Activated CD8-positive, alpha-beta memory T cell treated with anti-CD3 and anti-CD28 coated beads for 1 hour (primary cell): ENCODE data around the gene PDIK1L.
A peak's percentile ranks its signal among the peaks of the same experiment; 100 is the strongest.

Experiments used
- DNase-seq, 2 donors: peaks; one replicate each; pipeline ENCODE4 v3.0.0-alpha.2; 2020; ENCODE audit warnings: low read depth in 1 of 2; ENCODE audit errors: extremely low read depth in 1 of 2

Gene PDIK1L

GRCh38 chr1:26121854-26122773 lies 10.5 kb downstream of the PDIK1L start:
- DNase-seq = no peak

GRCh38 chr1:26122988-26123973 lies 11.7 kb downstream of the PDIK1L start:
- no peak for DNase-seq

DNA sequence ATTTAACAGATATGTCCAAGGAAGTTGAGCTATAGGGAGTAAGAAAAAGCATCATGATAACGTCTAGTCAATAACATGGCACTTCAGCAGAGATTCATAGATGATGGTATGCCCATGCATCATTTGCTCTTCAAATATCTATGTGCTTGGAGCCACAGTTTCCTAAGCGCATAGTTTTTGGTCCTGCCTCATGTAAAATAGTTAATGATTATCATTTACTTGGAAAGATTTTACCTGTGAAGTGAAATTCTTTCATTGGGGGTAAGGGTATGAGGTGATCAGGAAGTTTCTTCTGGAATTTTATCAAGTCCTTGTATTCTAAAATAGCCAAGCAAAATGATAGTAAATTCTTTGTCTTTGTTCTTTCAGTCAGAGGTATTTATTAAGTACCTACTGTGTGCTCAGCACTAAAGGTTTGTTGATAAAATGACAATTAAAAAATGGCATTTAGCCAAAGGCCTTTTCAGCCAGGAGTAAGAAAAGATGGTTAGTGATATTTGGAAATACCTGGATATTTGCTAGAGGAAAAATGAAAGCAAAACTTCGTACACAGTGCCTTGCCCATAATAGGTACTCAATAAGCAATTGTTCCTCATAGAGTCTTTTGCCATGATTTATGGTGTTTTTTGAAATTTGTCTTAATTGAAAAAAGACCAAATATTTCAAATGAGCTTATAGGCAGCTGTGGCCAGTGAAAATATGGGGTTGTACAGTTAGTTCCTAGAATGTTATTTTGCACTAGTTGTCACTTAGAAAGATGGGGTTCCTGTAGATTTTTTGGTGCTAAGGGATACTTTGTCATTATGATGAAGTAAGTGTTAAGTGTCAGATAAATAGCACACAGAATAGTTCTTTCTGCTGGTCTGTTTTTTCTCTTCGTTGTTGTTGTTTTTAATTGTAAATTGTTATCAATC lies 13.1 kb downstream of the PDIK1L start:
- no peak for DNase-seq

DNA sequence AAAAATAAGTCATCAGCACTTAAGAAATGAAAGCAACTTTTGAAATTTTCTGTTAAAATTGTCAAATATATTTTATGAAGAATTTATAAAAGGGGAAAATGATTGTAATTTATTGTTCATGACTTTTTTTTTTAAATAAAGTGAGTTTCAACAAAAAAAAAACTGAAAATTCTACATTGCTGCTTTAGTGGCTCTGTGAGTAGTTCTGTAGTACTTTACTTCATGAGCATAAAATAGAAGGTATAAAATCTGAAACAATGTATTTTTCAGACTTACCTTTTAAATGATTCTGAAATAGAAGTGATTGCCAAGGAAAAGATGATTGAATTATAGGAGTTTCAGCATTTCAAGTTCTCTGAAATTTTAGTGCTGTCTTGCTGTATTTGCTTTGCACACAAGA lies 13.8 kb downstream of the PDIK1L start:
- DNase-seq = no peak

DNA sequence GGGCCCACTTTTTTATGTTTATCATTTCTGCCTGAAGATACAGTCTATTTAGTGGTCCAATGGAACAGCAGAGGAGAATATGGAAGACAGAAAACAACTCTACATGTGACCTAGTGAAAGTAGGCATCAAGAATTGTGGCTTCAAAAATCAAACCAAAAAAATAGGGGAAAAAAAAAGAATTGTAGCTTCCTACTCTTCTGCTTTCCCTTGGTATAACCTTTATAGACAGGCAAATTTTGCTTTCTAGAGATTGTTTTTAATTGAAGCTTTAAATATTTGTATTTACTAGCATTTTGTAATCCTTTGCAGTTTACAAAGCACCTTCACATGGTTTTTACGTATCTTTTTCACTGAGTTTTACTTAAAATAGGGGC lies 14.3 kb downstream of the PDIK1L start:
- no peak for DNase-seq

DNA sequence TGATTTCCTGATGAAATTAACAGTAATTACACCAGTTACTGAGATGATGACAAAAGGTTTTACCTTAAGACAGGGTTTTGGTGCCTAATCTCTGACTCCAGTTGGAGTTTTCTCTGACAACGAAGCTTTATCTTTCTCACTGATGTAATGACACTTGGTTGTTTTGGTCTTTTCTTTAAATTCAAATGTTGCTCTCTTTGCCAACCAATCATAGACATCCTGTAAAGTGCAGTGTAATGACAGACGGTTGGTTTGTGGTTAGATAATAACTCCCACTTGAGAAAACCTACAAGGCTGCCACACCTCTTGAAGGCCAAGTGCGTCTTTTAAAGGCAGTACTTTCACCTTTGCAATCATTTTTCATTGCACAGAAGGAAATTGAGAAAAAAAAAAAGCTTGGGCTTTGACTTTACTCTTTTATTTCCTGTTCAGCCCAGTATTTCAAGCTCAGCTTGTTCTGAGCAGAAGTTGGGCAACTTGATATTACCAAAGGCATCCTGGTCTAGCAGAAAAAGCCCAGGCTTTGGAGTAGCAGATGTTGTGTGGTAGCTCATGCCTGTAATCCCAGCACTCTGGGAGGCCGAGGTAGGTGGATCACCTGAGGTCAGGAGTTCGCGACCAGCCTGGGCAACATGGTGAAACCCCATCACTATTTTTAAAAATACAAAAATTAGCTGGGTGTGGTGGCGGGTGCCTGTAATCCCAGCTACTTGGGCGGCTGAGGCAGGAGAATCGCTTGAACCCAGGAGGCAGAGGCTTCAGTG lies 14.9 kb downstream of the PDIK1L start:
- peak; percentile 12 to 17 for DNase-seq

GRCh38 chr1:26127235-26128163 lies 15.9 kb downstream of the PDIK1L start:
- DNase-seq = no peak

DNA sequence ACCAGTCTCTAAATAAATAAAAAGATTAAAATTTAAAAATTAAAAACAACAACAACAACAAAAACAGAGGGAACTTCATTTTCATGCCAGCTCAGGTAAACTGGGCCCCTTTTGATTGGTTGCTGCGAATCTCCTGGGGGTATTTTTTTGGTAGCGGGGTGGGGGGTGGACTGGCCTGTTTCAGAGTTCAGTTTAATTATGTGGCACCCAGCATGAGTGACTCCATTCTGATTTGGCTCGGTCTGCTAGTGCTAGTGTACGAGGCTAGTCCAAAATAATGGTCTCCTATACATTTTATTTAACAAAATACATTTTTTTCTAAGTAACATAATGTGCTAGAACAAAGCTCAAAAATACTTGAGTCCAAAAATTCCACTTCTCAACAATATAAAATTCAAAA lies 18.2 kb downstream of the PDIK1L start:
- no peak for DNase-seq

GRCh38 chr1:26130695-26131094 lies 19.1 kb downstream of the PDIK1L start:
- no peak for DNase-seq

DNA sequence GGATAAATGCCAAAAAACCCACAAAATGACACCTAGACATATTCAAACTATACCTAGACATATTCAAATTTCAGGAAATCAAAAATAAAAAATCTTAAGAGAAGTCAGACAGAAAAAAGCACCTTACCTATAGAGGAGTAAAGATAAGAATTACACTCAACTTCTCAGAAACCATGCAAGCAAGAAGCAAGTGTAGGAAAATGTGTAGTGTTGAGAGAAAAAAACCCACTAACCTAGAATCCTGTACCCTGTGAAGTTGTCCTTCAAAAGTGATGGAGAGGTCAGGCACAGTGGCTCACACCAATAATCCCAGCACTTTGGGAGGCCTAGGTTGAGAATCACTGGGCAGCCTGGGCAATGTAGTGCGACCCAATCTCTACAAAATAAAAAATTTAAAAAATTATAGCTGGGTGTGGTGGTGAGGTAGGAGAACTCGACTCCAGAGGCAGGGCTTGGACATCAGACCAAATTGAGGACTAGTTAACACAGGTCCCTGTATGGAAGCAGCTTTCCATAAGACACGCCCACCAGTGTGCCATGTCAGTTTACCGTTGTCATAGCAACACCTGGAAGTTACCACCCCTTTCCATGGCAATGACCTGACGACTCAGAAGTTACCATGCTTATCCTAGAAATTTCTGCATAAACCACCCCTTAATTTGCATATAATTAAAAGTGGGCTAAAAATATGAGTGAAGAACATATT lies 20.7 kb downstream of the PDIK1L start:
- no peak for DNase-seq

GRCh38 chr1:26132834-26133167 lies 21.2 kb downstream of the PDIK1L start:
- no peak for DNase-seq

- DNase-seq = no peak
Observed at GRCh38 chr1:26134466-26134865, 22.8 kb downstream of the PDIK1L start.

GRCh38 chr1:26138974-26139558 lies 27.4 kb downstream of the PDIK1L start:
- no peak for DNase-seq

DNA sequence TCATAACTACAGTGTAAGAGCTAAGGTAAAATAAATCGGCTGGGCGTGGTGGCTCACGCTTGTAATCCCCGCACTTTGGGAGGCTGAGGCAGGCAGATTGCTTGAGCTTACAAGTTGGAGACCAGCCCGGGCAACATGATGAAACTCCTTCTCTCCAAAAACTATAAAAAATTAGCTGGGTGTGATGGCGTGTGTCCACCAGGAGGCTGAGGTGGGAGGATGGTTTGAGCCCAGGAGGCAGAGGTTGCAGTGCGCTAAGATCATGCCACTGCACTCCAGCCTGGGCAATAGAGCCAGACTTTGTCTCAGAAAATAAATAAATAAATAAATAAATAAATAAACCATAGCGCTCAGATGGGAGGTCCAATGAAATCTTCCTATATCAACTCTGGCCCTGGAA lies 30.5 kb downstream of the PDIK1L start:
- no peak for DNase-seq

DNA sequence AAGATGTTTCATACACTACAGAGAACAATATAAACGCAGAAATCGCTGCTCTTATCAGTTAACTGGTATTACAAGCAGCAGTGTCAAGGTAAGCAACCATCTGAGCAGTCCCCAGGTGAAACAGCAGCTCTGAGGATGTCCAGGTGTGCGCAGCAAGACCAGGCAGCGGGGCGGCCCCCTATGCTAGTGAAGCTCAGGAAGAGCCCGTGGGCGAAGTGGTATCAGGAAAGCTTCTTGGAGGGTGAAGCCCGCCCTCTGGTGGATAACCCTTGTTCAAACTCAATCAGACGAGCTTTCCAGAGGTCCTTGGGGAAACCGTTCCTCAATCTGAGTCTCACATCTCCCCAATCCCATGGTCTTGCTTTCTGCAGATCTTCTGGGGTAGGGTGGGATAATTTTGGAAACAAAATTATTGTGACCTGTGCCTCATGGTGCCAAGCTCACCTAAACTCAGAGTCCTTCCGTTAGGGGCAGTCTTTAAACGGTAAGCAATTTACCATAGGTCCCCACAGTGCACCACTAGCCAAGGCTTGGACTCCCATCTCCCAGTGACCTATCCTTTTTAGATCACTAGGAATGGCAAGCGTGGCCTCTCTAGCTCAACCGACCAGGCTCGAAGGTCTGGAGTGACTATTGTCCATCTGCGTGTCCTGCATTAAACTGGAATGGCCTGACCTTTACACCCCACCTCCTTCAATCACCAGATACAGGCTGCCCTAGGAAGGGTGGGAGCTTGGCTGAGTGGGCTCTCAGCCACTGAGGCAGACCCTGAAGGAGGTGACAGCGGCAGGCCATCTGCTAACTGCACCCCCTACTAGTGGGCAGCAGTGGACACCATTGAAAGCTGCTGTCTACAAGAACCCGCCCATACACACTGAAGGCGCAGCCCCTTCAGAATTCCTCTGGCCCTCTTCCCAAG lies 33.7 kb downstream of the PDIK1L start:
- DNase-seq = peak; percentile 58 to 65

GRCh38 chr1:26145960-26146294 lies 34.3 kb downstream of the PDIK1L start:
- no peak for DNase-seq

- DNase-seq = no peak
Observed at GRCh38 chr1:26148887-26149286, 37.3 kb downstream of the PDIK1L start.
